IMR-90 (cell line): ENCODE measurements around the gene PLEKHG7. TPM values are rescaled to one million over a fixed set of nuclear protein-coding genes. Genes with fewer than 3 reads are reported as not detected.
A peak's percentile ranks its signal among the peaks of the same experiment; 100 is the strongest.

Source experiments
- ATAC-seq: fragments of 200-7000 bp; cut with Tn5 transposase; 2 replicates; pipeline ENCODE4 v1.9.1; 2020; ENCODE audit warnings: low read depth, mild to moderate bottlenecking, moderate library complexity
- BruUV-seq: library from RNA; stranded (reverse); fragments of 400-500 nt; replicated peaks from 2 replicates; lab custom pipeline; 2021; lab: Mats Ljungman, UMichigan
- CTCF ChIA-PET: fragments of 300-600 bp; formaldehyde crosslinking; extraction: SDS; loops from one replicate; lab custom pipeline; 2021; ENCODE audit warnings: antibody characterized with exemption; lab: Yijun Ruan, JAX
- POLR2A ChIA-PET: fragments of 300-600 bp; sonication (Branson Sonifier 250); formaldehyde crosslinking; loops from one replicate; lab custom pipeline; 2022; ENCODE audit warnings: antibody characterized with exemption; ENCODE audit not compliant: unreplicated experiment; lab: Charles Lee
- DNase-seq: peaks from one replicate; pipeline ENCODE4 v3.0.0; 2013
- H2AFZ ChIP-seq: replicated peaks from 2 replicates; pipeline ENCODE3; 2013; ENCODE audit warnings: low read length, mild to moderate bottlenecking; ENCODE audit not compliant: poor library complexity
- H2AK5ac ChIP-seq: 2 replicates; pipeline ENCODE4 v1.6.1; 2013; ENCODE audit warnings: low read depth, low read length, inconsistent platforms
- H2AK9ac ChIP-seq: replicated peaks from 2 replicates; pipeline ENCODE3; 2013; ENCODE audit warnings: mild to moderate bottlenecking, low read depth, low read length, moderate library complexity; ENCODE audit not compliant: poor library complexity
- H2BK120ac ChIP-seq: 2 replicates; pipeline ENCODE4 v1.6.1; 2013; ENCODE audit warnings: low read depth, low read length, inconsistent platforms
- H2BK15ac ChIP-seq: 3 replicates; pipeline ENCODE4 v1.6.1; 2013; ENCODE audit warnings: low read depth, low read length, inconsistent platforms
- H2BK20ac ChIP-seq: 2 replicates; pipeline ENCODE4 v1.6.1; 2013; ENCODE audit warnings: low read depth, mild to moderate bottlenecking, inconsistent platforms, low read length, moderate library complexity
- H2BK5ac ChIP-seq: 2 replicates; pipeline ENCODE4 v1.6.1; 2013; ENCODE audit warnings: mild to moderate bottlenecking, low read depth, low read length, inconsistent platforms; ENCODE audit not compliant: poor library complexity, severe bottlenecking
- H3K14ac ChIP-seq: replicated peaks from 2 replicates; pipeline ENCODE4 v1.6.1; 2013; ENCODE audit warnings: low read depth, low read length, inconsistent platforms
- H3K18ac ChIP-seq: 2 replicates; pipeline ENCODE4 v1.6.1; 2013; ENCODE audit warnings: low read depth, low read length, control low read depth
- H3K23ac ChIP-seq: 2 replicates; pipeline ENCODE4 v1.6.1; 2013; ENCODE audit warnings: low read depth, low read length, inconsistent platforms
- H3K27ac ChIP-seq: 2 replicates; pipeline ENCODE4 v1.5.1; 2013; ENCODE audit warnings: mild to moderate bottlenecking, control low read depth, low read length; ENCODE audit not compliant: insufficient read depth
- H3K27me3 ChIP-seq: 2 replicates; pipeline ENCODE4 v1.6.1; 2013; ENCODE audit warnings: low read length; ENCODE audit not compliant: control insufficient read depth, insufficient read depth
- H3K36me3 ChIP-seq: 2 replicates; pipeline ENCODE4 v1.6.1; 2013; ENCODE audit warnings: low read length, mixed read lengths; ENCODE audit not compliant: control insufficient read depth, insufficient read depth
- H3K4ac ChIP-seq: 2 replicates; pipeline ENCODE4 v1.6.1; 2013; ENCODE audit warnings: low read depth, low read length, inconsistent platforms
- H3K4me1 ChIP-seq: 2 replicates; pipeline ENCODE4 v1.6.1; 2013; ENCODE audit warnings: low read length, mixed read lengths; ENCODE audit not compliant: control insufficient read depth, insufficient read depth
- H3K4me2 ChIP-seq: 2 replicates; pipeline ENCODE4 v1.6.1; 2013; ENCODE audit warnings: low read depth, mild to moderate bottlenecking, control low read depth, low read length, moderate library complexity
- H3K4me3 ChIP-seq: 2 replicates; pipeline ENCODE4 v1.5.1; 2013; ENCODE audit warnings: low read depth, mild to moderate bottlenecking, control low read depth, low read length, moderate library complexity; ENCODE audit not compliant: insufficient read depth
- H3K56ac ChIP-seq: 2 replicates; pipeline ENCODE4 v1.6.1; 2013; ENCODE audit warnings: low read length, inconsistent platforms; ENCODE audit not compliant: insufficient read depth; ENCODE audit errors: extremely low read depth
- H3K79me1 ChIP-seq, 2 experiments: 2 replicates each; pipeline ENCODE4 v1.6.1; 2013; ENCODE audit warnings: low read length in 2 of 2, inconsistent platforms in 1 of 2, low read depth in 1 of 2
- H3K9ac ChIP-seq: 2 replicates; pipeline ENCODE4 v1.6.1; 2013; ENCODE audit warnings: low read depth, low read length, control low read depth
- H3K9me1 ChIP-seq: 2 replicates; pipeline ENCODE4 v1.6.1; 2013; ENCODE audit warnings: low read length, inconsistent platforms; ENCODE audit not compliant: insufficient read depth
- H3K9me3 ChIP-seq: 2 replicates; pipeline ENCODE4 v1.6.1; 2013; ENCODE audit warnings: low read length; ENCODE audit not compliant: control insufficient read depth, insufficient read depth
- H4K20me1 ChIP-seq: 2 replicates; pipeline ENCODE4 v1.6.1; 2013; ENCODE audit warnings: low read length, inconsistent platforms; ENCODE audit not compliant: insufficient read depth
- H4K5ac ChIP-seq: 2 replicates; pipeline ENCODE4 v1.6.1; 2013; ENCODE audit warnings: mild to moderate bottlenecking, low read depth, low read length, control low read depth
- H4K8ac ChIP-seq, 2 experiments: 2 replicates each; pipeline ENCODE4 v1.6.1; 2013; ENCODE audit warnings: low read depth in 2 of 2, low read length in 2 of 2, control low read depth in 1 of 2, inconsistent platforms in 1 of 2
- H4K91ac ChIP-seq: 2 replicates; pipeline ENCODE4 v1.6.1; 2013; ENCODE audit warnings: low read depth, low read length, inconsistent platforms; ENCODE audit not compliant: insufficient read depth
- CHD1 ChIP-seq: IDR thresholded peaks from 2 replicates; pipeline ENCODE4 v1.6.1; 2012; ENCODE audit warnings: low read depth, low read length, improper control_type of control experiment
- CTCF ChIP-seq: conservative IDR thresholded peaks from 2 replicates; pipeline ENCODE4 v1.5.1; 2012; ENCODE audit warnings: mild to moderate bottlenecking, low read depth, low read length, improper control_type of control experiment
- ELK1 ChIP-seq: fragments of 150-350 bp; IDR thresholded peaks from 2 replicates; pipeline ENCODE4 v1.6.1; 2016; ENCODE audit warnings: low read depth, mild to moderate bottlenecking, low read length, moderate library complexity, borderline replicate concordance
- MAFK ChIP-seq: IDR thresholded peaks from 2 replicates; pipeline ENCODE4 v1.6.1; 2012; ENCODE audit warnings: low read depth, low read length, improper control_type of control experiment
- MXI1 ChIP-seq: IDR thresholded peaks from 2 replicates; pipeline ENCODE4 v1.6.1; 2012; ENCODE audit warnings: low read depth, mild to moderate bottlenecking, low read length, moderate library complexity, borderline replicate concordance
- RAD21 ChIP-seq: IDR thresholded peaks from 2 replicates; pipeline ENCODE4 v1.6.1; 2012; ENCODE audit warnings: low read length, improper control_type of control experiment
- SMC3 ChIP-seq: fragments of 150-350 bp; IDR thresholded peaks from 2 replicates; pipeline ENCODE4 v1.6.1; 2016; ENCODE audit warnings: low read depth, mild to moderate bottlenecking, antibody characterized with exemption, low read length, moderate library complexity
- WGBS, 2 experiments: methylation state at CpG; one replicate each; pipeline versions ENCODE4 v1.1.5 to v1.1.7; 2013; ENCODE audit warnings: missing lambda C conversion rate in 2 of 2; ENCODE audit not compliant: insufficient read length in 1 of 2; ENCODE audit errors: extremely low coverage in 2 of 2; 5-methylcytosine and 5-hydroxymethylcytosine counted together
- dilution Hi-C: fragments of 300-500 bp; cut with HindIII; formaldehyde crosslinking; loops from one replicate; pipeline ENCODE4 v1.14.3; 2018; ENCODE audit warnings: low sequenced_read_pairs; ENCODE audit not compliant: unreplicated experiment
- in situ Hi-C: fragments of 300-500 bp; cut with MboI; formaldehyde crosslinking; loops from 3 replicates; pipeline ENCODE4 v1.14.3; 2019; ENCODE audit warnings: low sequenced_read_pairs, inconsistent platforms, mixed read lengths
- intact Hi-C: fragments of 100-400 bp; cut with micrococcal nuclease; formaldehyde crosslinking; loops from 2 replicates; pipeline ENCODE4 v1.10.0; 2022
- polyA plus RNA-seq, 3 experiments: library from polyadenylated mRNA; depleted of rRNA; stranded (reverse); fragments of >200 nt; gene quantifications; 2 replicates each; pipeline ENCODE4 v1.2.3, GENCODE V29; 2012; ENCODE audit warnings: low replicate concordance in 1 of 3
- total RNA-seq: library from RNA; depleted of rRNA; stranded (reverse); fragments of >200 nt; gene quantifications from 2 replicates; pipeline ENCODE4 v1.2.3, GENCODE V29; 2012

Gene PLEKHG7
- total and polyA plus RNA-seq, 2 of the 4 experiments (the other 2 are of a cell fraction): not detected

GRCh38 chr12:92784356-92784755, 81.6 kb downstream of the PLEKHG7 start (continued):
- no peak for TF ChIP-seq CHD1

GRCh38 chr12:92784797-92785562, 82.2 kb downstream of the PLEKHG7 start:
- dilution Hi-C loops: no loop called here
- DNase-seq: peak; percentile 79
- no TSS peak for BruUV-seq

More at GRCh38 chr12:92784797-92785562, 82.2 kb downstream of the PLEKHG7 start:
- Histone ChIP-seq H2BK120ac (peak overlapping the region; percentile 76; the same call in 1 of the 2 replicates), H3K27me3 (no peaks in the 10 kb centered on the region), H4K20me1 (no peaks in the 10 kb centered on the region), H3K4me3 (no peak overlapping the region), H3K18ac (peak overlapping the region; percentile 87; the same call in 1 of the 2 replicates), H2AK9ac (no peak overlapping the region), H2AK5ac (no peak overlapping the region), H2BK15ac (no peak overlapping the region), H3K4me2 (peak overlapping the region; percentile 59; the same call in 1 of the 2 replicates), H4K8ac (peak overlapping the region in 1 of 2 experiments; percentile 79; a peak in 2 of 4 replicates), H4K5ac (peak overlapping the region; percentile 85), H2BK20ac (peak overlapping the region; percentile 68; the same call in 1 of the 2 replicates), H3K14ac (peak overlapping the region; percentile 76), H3K23ac (peak overlapping the region; percentile 32; the same call in 1 of the 2 replicates), H2BK5ac (peak overlapping the region; percentile 84), H2AFZ (no peak overlapping the region), H3K36me3 (peaks cover 7% of the 10 kb centered on the region; the same call in 1 of the 2 replicates), H3K79me1 (peaks cover 0 to 17% of the 10 kb centered on the region in 2 experiments; a peak in 2 of 4 replicates), H3K9me3 (no peaks in the 10 kb centered on the region), H3K9ac (peak overlapping the region; percentile 20; the same call in 1 of the 2 replicates), H3K4ac (peak overlapping the region; percentile 67), H3K56ac (peak overlapping the region; percentile 74), H3K4me1 (peaks cover 8% of the 10 kb centered on the region), H4K91ac (peak overlapping the region; percentile 71; the same call in 1 of the 2 replicates), H3K9me1 (0 out of 2 replicates have a peak, but pooled peaks cover 2% of the 10 kb centered on the region), H3K27ac (peak overlapping the region; percentile 74; the same call in 1 of the 2 replicates)
- intact Hi-C loops (loop anchor here (5.0 kb wide), 2 partner anchors 202 to 612 kb away; no protein-coding TSS in a partner anchor), in situ Hi-C loops (loop anchor here (25.0 kb wide), 1 partner anchor 627 kb away; no protein-coding TSS in a partner anchor)
- peak; percentile 61 for TF ChIP-seq CTCF
- no peak for TF ChIP-seq ELK1
- TF ChIP-seq CHD1: no peak
- peak; percentile 74 for TF ChIP-seq RAD21
- peak; percentile 96 for TF ChIP-seq MXI1
- TF ChIP-seq SMC3: peak; percentile 51
- TF ChIP-seq MAFK: peak; percentile 94
- no CpG with 5 or more reads among the region's 1 CpG for WGBS, 2 experiments
- CTCF ChIA-PET: interaction anchor here (0.6 to 2.0 kb wide), 5 partner anchors 11 to 179 kb away, joined by 3 to 8 read pairs (median 3); no protein-coding TSS in a partner anchor
- ATAC-seq: peak; percentile 74
- POLR2A ChIA-PET: interaction anchor here (0.6 to 0.7 kb wide), 2 partner anchors 144 to 325 kb away, joined by 3 read pairs; partner anchors contain the start of gene EEA1
